Inflammatory macrophage (primary cell): ENCODE measurements around the gene IFIT1B.
A peak's percentile ranks its signal among the peaks of the same experiment; 100 is the strongest.
"Not testable (repeated sequence)": the region's sequence is repeated elsewhere in the genome, so short reads cannot be mapped to it uniquely, and the experiment has no call there.

ENCODE experiments used
- DNase-seq, 2 donors: peaks; one replicate each; pipeline ENCODE4 v3.0.0-alpha.2; 2020 to 2022
- total RNA-seq, 18 experiments: gene quantifications; one replicate each; lab custom pipeline; 2026; ENCODE audit warnings: mixed read lengths in 6 of 18, inconsistent platforms in 2 of 18; lab: John Stamatoyannopoulos, UW

The IFIT1B gene, protein sequence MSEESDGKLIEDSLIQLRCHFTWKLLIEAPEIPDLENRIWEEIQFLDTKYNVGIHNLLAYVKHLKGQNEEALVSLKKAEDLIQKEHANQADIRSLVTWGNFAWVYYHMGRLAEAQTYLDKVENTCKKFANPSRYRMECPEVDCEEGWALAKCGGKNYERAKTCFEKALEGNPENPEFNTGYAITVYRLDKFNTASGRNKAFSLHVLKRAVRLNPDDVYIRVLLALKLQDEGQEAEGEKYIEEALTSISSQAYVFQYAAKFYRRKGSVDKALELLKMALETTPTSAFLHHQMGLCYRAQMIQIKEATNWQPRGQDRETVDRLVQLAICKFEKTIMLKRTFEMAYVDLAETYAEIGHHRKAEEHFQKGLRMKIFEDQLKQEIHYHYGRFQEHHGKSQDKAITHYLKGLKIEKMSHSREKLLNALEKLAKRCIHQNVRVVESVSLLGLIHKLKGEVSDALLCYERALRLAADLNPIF
- total RNA-seq = 0 to 3.8 (median 0.02) reads per million in 18 experiments

DNA sequence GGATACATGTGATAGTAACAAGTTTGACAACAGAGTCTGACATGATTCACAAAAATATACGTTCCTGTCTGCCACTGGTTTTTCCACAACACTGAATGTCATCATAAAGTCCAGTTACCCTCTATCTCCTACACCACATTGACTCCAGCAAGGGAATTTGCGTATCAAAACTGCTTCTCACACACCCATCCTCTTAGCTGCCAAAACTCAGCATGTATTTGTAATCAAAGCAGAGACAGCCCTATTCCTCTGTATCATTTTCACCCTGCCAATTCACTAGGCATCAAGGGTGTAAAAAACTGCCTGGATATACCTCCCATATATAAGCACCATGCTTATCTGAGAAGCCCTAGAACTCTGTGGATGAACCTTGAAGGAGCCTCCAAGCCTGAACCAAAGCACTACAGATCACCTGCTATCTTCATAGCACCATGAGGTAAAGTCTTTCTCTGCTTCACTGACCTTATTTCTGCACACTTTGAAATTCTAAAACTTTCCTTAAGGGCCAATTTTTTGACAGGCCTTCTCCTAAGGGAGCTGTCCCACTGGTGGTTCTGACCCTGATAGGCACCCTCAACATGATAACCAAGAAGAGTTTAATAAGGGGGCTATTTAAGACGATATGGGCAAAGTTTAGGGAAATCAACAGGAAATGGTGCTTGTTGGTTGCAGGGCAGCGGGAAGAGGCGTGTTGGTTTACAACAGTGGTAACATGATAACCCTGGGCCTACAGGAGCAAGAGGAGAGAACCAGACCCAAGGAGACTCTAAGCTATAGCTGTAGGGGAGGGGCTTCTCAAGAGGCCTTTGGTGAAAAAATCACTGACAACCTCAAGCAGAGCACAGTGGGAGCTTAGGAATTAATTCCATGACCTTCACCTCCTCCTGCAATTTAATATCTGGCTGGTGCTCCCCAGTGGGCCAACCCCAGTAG, at the start of gene IFIT1B:
Gene IFIT1B, plus strand, starts transcription at position 352 of the 933 bp plus-strand sequence. Its CDS starts 80 bp downstream, at position 432.
- DNase-seq = no peak

DNA sequence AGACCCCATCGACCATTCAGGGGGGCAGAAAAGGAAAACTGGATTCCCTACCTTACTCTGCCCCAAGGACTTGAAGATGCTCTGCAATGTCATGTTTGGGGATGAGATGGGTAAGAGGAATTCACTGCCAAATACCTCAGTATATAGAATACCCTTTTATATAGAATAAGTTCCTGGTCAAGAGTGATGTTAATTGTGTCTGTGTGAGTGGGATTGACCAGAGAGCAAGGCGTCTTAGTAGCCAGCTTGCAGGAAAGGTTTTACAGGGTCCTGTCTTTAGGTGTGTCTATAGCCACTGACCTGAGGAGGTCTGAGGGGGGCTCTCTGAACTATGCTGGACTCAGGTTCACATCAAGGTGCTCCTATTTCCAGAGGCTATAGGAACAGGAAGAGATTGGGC, 48.7 kb upstream of the IFIT1B start:
- no peak for DNase-seq

DNA sequence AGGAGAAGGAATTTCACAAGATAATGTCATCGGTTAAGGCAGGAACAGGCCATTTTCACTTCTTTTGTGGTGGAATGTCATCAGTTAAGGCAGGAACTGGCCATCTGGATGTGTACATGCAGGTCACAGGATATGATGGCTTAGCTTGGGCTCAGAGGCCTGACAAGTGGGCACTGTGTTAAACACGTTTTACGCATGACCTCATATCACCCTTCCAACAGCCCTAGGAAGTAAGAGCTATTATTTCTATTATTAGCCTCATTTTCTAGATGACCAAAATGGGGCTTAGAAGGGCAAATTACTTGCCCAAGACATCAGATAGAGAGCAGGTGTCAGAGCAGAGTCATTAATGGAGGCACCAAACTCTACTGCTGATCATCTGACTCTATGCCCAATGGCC, 47.8 kb upstream of the IFIT1B start:
- DNase-seq = peak in 1 of 2 donors; percentile 16

DNA sequence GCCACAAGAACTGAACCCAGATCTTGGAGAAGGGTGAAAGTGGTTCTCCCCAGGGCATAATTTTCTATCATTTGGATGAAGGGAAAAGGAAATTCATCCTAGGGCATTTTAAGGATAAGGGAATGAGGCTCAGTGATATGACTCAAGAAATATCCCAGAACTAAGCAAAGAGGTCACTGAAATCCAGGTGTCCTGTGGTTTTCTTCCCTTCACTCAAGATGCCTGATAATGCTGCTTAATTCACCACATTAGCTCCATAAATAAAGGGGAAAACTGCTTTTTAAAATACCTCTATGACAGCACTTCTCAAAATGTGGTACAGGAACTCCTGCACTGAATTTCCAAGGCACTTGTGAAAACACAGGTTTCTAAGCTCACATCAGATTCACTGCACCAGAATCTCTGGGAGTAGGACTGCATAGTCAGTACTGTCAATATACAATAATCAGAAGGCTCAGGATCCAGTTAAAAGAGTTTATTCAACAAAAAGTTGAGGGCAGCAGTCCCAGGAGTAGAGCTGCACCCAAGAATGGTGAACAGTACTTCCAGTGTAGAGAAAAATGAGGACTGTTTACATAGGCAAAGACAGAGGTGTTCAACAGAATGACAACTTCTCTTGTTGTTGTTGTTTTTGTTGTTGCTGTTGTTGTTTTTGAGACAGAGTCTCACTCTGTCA, 47.2 kb upstream of the IFIT1B start:
- no peak for DNase-seq

DNA sequence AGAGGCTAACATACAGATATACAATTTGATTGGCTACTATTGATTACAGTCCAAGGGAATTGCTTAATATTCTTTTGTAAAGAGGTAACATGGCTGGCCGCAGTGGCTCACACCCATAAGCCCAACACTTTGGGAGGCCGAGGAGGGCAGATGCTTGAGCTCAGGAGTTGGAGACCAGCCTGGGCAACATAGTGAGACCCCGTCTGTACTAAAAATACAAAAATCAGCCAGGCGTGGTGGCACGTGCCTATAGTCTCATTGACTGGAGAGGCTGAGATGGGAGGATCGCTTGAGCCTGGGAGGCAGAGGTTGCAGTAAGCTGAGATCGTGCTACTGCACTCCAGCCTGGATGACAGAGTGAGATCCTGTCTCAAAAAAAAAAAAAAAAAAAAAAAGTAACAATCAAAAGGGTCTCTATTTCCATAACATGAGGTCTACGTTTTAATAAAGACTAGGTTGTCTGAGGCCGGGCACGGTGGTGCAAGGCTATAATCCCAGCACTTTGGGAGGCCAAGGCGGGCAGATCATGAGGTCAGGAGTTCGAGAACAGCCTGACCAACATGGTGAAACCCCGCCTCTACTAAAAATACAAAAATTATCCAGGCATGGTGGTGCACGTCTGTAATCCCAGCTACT, 46.3 kb upstream of the IFIT1B start:
- not testable (repeated sequence) for DNase-seq

DNA sequence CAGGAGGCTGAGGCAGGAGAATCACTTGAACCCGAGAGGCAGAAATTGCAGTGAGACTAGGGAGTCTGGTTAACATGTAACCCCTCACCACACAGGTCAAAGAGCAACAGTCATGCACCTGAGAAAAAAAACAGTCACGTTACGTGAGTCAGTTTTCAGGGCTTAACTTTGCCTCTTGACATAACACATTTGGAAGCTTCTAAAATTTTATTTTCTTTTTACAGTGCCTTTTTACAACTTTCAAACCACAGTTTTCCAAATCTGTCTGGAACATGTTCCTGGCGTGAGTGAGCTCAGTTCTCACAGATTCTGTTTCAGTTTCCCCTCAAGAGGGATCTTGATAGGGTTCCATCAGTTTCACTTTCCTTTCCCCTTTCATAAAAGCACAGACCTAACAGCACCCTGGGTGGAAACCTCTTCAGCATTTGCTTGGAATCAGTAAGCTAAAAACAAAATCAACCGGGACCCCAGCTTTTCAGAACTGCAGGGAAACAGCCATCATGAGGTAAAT, 45.7 kb upstream of the IFIT1B start:
- peak; percentile 53 to 58 for DNase-seq

DNA sequence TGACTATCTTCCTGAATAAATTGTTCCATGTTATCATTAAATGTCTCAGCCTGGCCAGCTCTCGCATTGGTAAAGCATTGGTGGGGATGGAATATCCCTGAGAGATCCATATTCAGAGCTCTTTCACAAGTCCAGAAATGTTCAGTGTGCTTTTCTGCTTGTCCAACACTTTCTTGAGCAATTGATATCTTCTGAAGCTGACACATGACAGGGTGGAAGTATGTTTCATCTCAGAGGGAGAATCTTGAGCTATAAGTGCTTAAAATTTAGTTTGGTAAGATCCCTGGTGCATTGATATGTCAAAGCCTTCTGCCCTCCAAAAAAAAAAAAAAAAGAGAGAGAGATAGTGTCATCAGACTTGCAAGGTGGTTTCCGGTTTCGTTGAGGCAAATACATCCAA, 42.6 kb upstream of the IFIT1B start:
- DNase-seq = peak; percentile 31 to 35

DNA sequence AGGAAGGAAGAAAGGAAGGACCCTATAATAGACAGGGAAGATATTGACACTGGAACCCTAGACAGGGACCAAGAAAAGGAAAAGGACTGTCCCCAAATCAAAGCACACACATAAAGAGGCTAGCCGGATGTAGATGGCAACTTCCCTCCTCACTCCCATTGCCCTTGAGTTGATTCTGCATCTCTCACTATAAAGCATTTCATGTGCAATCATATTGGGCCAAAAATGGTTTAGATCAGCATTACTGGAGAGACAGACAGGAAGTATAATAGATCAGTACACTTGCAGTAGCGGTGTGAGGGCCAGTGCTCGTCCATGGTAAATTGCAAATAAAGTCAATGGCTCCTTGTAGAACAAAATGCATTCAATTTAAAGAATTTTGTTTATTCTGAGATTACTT, 41.6 kb upstream of the IFIT1B start:
- DNase-seq = no peak

DNA sequence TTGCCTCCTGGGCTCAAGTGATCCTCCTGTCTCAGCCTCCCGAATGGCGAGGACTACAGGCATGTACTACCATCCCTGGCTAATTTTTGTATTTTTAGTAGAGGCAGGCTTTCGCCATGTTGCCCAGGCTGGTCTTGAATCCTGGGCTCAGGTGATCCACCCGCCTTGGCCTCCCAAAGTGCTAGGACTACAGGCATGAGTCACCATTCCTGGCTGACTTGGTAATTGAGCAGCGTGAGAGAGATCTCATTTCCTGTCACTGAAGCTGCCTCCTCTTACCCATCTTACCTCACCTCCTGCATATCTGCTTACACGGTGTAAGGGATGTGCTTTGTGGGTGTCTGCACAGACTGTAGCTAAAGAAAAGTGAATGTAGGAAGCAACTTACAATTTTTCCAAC, 40.4 kb upstream of the IFIT1B start:
- DNase-seq = no peak

DNA sequence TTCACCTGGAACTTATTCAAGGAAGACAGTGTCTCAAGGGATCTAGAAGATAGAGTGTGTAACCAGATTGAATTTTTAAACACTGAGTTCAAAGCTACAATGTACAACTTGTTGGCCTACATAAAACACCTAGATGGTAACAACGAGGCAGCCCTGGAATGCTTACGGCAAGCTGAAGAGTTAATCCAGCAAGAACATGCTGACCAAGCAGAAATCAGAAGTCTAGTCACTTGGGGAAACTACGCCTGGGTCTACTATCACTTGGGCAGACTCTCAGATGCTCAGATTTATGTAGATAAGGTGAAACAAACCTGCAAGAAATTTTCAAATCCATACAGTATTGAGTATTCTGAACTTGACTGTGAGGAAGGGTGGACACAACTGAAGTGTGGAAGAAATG, 39.1 kb upstream of the IFIT1B start:
- DNase-seq = no peak

DNA sequence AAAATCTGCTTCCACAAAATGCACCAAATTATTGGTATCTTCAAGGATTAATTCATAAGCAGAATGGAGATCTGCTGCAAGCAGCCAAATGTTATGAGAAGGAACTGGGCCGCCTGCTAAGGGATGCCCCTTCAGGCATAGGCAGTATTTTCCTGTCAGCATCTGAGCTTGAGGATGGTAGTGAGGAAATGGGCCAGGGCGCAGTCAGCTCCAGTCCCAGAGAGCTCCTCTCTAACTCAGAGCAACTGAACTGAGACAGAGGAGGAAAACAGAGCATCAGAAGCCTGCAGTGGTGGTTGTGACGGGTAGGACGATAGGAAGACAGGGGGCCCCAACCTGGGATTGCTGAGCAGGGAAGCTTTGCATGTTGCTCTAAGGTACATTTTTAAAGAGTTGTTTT, 38.0 kb upstream of the IFIT1B start:
- no peak for DNase-seq

DNA sequence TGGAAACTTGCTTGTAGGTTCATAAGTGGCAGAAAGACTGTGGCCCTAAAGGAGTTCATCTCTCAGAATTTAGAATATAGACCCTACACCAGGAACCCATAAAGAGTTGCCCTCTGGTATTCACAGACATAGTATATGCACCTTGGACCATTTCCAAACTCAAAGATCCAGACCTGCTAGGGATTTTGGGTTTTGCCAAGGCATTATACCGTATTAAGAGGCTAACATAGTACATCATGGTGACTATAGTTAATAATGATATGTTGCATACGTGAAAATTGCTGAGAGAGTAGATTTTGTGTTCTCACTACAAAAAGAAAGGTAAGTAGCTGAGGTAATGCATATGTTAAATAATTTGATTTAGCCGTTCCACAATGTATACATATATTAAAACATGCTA, 36.2 kb upstream of the IFIT1B start:
- no peak for DNase-seq

DNA sequence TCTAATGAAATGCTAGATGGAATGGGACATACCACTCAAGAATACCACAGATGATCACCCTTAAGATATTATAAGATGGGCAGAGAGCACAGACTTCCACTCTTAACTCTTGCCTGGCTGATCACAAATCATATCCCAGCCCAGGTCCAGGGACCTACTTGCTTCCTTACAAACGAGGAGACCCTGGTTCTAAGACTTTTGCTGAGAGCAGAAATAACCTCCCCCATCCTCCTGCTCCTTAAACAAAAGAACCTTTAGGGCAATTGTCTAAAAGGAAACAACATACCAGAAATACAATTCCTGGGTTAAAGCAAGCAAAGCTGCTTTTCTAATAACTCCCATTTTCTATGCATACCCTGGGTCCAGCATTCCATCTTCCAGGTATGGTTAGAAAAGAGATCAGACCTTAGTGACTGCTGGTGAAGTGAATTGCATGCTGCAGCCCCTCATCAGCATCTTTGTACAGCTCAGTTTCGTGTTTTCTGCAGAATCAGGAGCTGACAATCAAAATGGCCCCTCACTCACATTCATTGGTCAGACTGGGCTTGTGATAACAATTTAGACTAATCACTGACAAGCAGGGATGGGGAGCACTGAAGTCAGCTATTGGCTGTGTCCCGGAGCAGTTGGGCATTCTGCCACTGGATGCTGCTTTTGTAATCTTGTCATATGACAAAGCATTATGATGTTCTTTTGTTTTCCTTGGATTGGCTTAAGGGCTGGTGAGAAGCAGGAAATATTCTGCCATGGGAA, 35.5 kb upstream of the IFIT1B start:
- DNase-seq = no peak

DNA sequence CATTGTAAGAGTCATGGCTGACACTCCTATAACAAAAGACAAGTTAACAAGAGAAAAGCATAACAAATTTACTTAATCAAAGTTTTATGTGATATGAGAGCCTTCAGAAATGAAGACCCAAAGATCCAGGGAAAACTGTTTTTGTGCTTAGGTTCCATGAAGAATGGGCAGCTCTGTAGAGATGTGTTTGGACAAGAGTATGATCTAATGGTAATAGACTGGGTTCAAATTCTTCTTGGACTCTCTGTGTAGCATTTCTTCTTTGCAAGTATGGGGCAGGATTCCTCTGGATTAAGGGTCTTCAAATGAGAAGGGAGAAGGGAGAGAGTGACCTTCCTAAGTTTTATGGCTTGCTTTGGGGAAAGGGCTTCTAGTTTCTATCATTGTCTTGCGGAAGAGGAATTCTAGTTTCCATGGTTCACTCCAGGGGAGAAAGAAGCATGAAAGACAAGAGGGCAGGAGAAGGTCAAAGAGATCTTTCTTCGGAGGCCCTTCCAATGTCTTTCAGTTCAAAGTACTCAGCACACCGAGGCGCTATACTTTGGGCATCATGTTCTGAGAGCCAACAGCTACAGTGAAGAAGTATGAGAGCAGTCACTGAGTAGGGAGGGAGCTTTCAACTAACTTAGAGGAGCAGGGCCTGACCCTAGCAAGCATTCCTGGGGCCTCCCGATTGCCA, 34.6 kb upstream of the IFIT1B start:
- DNase-seq = no peak

DNA sequence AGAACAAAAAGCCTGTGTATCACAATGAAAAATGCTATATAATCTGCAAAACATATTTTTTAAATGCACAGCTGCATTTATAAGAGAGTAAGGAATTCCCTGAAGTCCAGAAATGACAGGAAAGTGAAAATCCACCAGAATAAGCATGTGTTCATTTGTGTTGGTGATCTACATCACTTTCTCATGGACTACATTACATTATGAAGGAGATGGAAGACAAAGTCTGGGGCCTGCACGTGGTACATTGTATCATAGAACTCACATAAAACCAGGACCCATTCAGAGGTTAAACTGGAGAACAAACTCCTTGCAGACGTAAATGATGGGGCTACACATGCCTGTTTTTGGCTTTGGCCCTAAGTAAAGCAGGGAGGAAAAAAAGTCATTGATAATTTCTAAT, 33.7 kb upstream of the IFIT1B start:
- DNase-seq = no peak

DNA sequence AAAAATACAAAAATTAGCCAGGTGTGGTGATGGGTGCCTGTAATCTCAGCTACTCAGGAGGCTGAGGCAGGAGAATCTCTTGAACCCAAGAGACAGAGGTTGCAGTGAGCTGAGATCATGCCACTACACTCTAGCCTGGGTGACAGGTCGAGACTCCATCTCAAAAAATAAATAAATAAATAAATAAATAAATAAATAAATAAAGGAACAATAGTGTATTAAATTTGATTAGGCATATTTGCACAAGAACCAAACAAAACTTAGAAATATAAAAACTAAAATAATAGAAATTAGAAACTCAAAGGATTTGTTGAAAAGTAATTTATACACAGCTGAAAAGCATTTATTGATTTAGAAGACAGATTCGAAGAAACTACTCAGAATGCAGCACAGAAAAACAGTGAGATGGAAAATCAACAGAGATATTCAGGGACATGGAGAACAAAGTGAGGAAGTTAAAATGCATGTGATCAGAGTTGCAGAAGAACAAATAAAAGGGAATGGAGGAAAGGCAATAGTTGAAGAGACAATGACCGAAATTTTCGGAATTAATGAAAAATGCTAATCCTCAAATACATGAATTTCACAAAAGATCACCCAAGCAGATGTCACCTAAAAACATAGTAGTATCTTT, 32.4 kb upstream of the IFIT1B start:
- DNase-seq = no peak

DNA sequence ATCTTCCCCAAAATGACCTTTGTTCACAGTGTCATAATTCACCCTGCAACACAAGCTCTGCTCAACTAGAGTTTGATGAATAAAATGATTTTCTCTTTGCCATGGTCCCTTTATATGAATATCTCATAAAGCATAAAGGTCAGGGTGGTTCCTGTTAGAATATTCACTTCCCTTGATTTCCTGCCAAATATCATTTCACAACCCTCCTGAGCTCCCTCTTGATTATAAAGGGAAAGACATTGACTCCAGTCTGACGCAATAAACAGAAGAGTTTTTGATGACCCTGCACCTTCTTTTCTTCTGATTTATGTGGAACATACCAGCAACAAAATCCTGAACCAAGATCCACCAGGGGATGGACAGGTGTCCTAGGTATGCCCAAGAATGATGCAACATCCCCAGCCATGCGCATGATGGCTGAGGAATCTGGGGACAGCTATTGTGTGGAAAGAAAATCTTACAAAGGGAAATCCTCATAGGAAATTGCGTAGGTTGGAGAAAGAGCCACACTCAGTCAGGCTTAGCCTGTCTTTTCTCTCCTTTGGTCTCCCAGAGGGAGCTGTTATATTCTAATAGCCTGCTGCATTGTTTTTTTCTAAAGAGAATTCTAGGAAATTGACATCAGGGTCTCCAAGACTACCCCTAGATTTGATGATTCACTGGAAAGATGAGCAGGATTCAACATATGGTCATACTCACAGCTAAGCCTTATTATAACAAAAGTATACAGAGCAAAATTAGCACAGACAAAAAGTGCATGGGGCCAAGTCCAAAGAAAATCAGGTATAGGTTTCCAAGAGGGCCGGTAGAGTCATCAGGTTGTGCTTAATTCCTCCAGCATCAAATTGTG, 31.2 kb upstream of the IFIT1B start:
- DNase-seq = peak; percentile 61 to 89

DNA sequence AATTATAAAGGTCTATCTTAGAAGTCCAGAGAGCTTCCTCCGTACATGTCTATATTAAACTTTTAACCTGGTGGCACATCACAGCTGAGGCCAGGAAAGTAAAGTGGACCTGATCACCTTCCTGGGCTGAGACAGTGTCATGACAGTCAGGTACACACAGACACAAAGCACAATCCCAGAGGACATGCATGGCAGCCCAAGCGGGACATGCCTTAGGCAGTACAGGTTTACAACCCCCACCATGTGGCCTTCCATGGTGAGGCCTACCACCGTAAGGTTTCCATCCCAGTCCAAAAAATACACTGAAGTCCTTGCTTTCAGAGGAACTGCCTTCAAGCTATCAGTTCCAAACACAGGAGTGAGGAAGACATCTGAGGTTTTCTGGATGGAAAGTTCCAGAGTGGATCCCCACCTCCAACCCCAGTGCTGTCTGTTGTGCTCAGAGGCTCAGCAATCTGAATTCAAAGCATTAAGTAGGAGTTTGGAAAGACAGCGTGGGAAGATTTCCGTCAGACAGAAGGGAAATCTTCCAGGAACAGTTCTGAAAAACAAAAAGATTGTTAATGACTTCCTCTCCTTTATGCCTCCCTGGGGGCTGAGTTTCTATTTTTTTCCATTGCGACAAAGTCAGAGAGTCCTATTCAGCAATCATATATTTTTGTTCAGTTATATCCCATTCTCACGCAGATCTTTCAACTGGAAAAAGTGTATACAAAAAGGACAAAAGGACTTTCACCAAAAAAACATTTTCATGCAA, 30.0 kb upstream of the IFIT1B start:
- DNase-seq = peak; percentile 50 to 52
